BLaER1 (cell line): ENCODE results near the gene RGS3.

Experiments used
- H3K27ac ChIP-seq: shearing (Covaris generic); formaldehyde crosslinking; 2 replicates; pipeline ENCODE4 v1.8.1; 2022
- H3K27me3 ChIP-seq: shearing (Covaris generic); formaldehyde crosslinking; 2 replicates; pipeline ENCODE4 v1.8.1; 2022
- H3K36me3 ChIP-seq: shearing (Covaris generic); formaldehyde crosslinking; 2 replicates; pipeline ENCODE4 v1.8.1; 2022
- H3K4me1 ChIP-seq: shearing (Covaris generic); formaldehyde crosslinking; 2 replicates; pipeline ENCODE4 v1.8.1; 2022
- H3K4me2 ChIP-seq: shearing (Covaris generic); formaldehyde crosslinking; 2 replicates; pipeline ENCODE4 v1.8.1; 2022
- H3K4me3 ChIP-seq: shearing (Covaris generic); formaldehyde crosslinking; 2 replicates; pipeline ENCODE4 v1.8.1; 2022
- H3K9ac ChIP-seq: shearing (Covaris generic); formaldehyde crosslinking; 2 replicates; pipeline ENCODE4 v1.8.1; 2022
- H3K9me3 ChIP-seq: shearing (Covaris generic); formaldehyde crosslinking; 2 replicates; pipeline ENCODE4 v1.8.1; 2022
- H4K20me1 ChIP-seq: shearing (Covaris generic); formaldehyde crosslinking; 2 replicates; pipeline ENCODE4 v1.8.1; 2022
- Cebpa-rat ChIP-seq: shearing (Covaris generic); IDR thresholded peaks from 2 replicates; pipeline ENCODE4 v1.8.1; 2022

The RGS3 gene

GRCh38 chr9:113581865-113582697 lies 118.6 kb downstream of the RGS3 start:
- H3K4me3 ChIP-seq: peak overlapping the region; percentile 12; the same call in 1 of the 2 replicates
- H3K36me3 ChIP-seq: peaks cover 20% of the 10 kb centered on the region
- H3K27ac ChIP-seq: peak overlapping the region; percentile 95

GRCh38 chr9:113582698-113583200 lies 119.2 kb downstream of the RGS3 start:
- H3K36me3 ChIP-seq: peaks cover 20% of the 10 kb centered on the region
- peaks cover 97% of the 10 kb centered on the region for H3K4me1 ChIP-seq
- H3K4me3 ChIP-seq: no peak overlapping the region
- H3K27me3 ChIP-seq: no peaks in the 10 kb centered on the region
- H3K4me2 ChIP-seq: peak overlapping the region; percentile 62
- no peaks in the 10 kb centered on the region for H3K9me3 ChIP-seq
- TF ChIP-seq Cebpa-rat: no peak
- H3K9ac ChIP-seq: peak overlapping the region; percentile 38; the same call in 1 of the 2 replicates
- H4K20me1 ChIP-seq: no peaks in the 10 kb centered on the region
- H3K27ac ChIP-seq: peak overlapping the region; percentile 42

More at GRCh38 chr9:113581865-113582697, 118.6 kb downstream of the RGS3 start:
- Histone ChIP-seq H3K27me3 (no peaks in the 10 kb centered on the region), H3K9me3 (no peaks in the 10 kb centered on the region), H3K4me1 (peaks cover 97% of the 10 kb centered on the region), H3K9ac (peak overlapping the region; percentile 70), H3K4me2 (peak overlapping the region; percentile 96), H4K20me1 (no peaks in the 10 kb centered on the region)
- no peak for TF ChIP-seq Cebpa-rat

- Histone ChIP-seq H3K4me2 (peak overlapping the region; percentile 62; the same call in 1 of the 2 replicates), H3K36me3 (peaks cover 20% of the 10 kb centered on the region), H3K9me3 (no peaks in the 10 kb centered on the region), H4K20me1 (no peaks in the 10 kb centered on the region), H3K9ac (no peak overlapping the region), H3K27me3 (no peaks in the 10 kb centered on the region), H3K4me1 (peaks cover 97% of the 10 kb centered on the region), H3K4me3 (no peak overlapping the region), H3K27ac (peak overlapping the region; percentile 42)
- TF ChIP-seq Cebpa-rat: no peak
Observed at GRCh38 chr9:113583511-113584427, 120.2 kb downstream of the RGS3 start.

- Histone ChIP-seq H3K4me1 (peaks cover 97% of the 10 kb centered on the region), H4K20me1 (no peaks in the 10 kb centered on the region), H3K4me2 (peak overlapping the region; percentile 13), H3K9me3 (no peaks in the 10 kb centered on the region), H3K27ac (no peak overlapping the region), H3K36me3 (peaks cover 20% of the 10 kb centered on the region), H3K4me3 (no peak overlapping the region), H3K9ac (no peak overlapping the region), H3K27me3 (no peaks in the 10 kb centered on the region)
- TF ChIP-seq Cebpa-rat: no peak
Observed at GRCh38 chr9:113584428-113585084, 121.0 kb downstream of the RGS3 start.

GRCh38 chr9:113585085-113585442 lies 121.5 kb downstream of the RGS3 start:
- H4K20me1 ChIP-seq: no peaks in the 10 kb centered on the region
- TF ChIP-seq Cebpa-rat: no peak

GRCh38 chr9:113585555-113585954 lies 122.0 kb downstream of the RGS3 start:
- Histone ChIP-seq H3K9ac (no peak overlapping the region), H3K27ac (0 out of 2 replicates have a peak overlapping the region, but pooled peaks have one; percentile 1), H4K20me1 (no peaks in the 10 kb centered on the region), H3K36me3 (peaks cover 20% of the 10 kb centered on the region), H3K4me2 (peak overlapping the region; percentile 13; the same call in 1 of the 2 replicates), H3K4me1 (peaks cover 92% of the 10 kb centered on the region), H3K27me3 (no peaks in the 10 kb centered on the region), H3K4me3 (no peak overlapping the region), H3K9me3 (no peaks in the 10 kb centered on the region)
- no peak for TF ChIP-seq Cebpa-rat

More at GRCh38 chr9:113585085-113585442, 121.5 kb downstream of the RGS3 start:
- Histone ChIP-seq H3K4me2 (peak overlapping the region; percentile 13), H3K27ac (no peak overlapping the region), H3K27me3 (no peaks in the 10 kb centered on the region), H3K9me3 (no peaks in the 10 kb centered on the region), H3K36me3 (peaks cover 20% of the 10 kb centered on the region), H3K4me1 (peaks cover 97% of the 10 kb centered on the region), H3K9ac (no peak overlapping the region), H3K4me3 (no peak overlapping the region)

- Histone ChIP-seq H3K4me3 (no peak overlapping the region), H3K36me3 (peaks cover 20% of the 10 kb centered on the region), H3K9ac (0 out of 2 replicates have a peak overlapping the region, but pooled peaks have one; percentile 61), H3K4me1 (peaks cover 90% of the 10 kb centered on the region), H4K20me1 (no peaks in the 10 kb centered on the region), H3K27me3 (no peaks in the 10 kb centered on the region), H3K27ac (peak overlapping the region; percentile 72), H3K4me2 (peak overlapping the region; percentile 75), H3K9me3 (no peaks in the 10 kb centered on the region)
- no peak for TF ChIP-seq Cebpa-rat
Observed at GRCh38 chr9:113587471-113588031, 124.0 kb downstream of the RGS3 start.

- no peak for TF ChIP-seq Cebpa-rat
- H4K20me1 ChIP-seq: no peaks in the 10 kb centered on the region
- peak overlapping the region; percentile 72 for H3K27ac ChIP-seq
- H3K27me3 ChIP-seq: no peaks in the 10 kb centered on the region
- no peaks in the 10 kb centered on the region for H3K9me3 ChIP-seq
- H3K4me3 ChIP-seq: no peak overlapping the region
- peaks cover 90% of the 10 kb centered on the region for H3K4me1 ChIP-seq
- peaks cover 18% of the 10 kb centered on the region for H3K36me3 ChIP-seq
- H3K4me2 ChIP-seq: peak overlapping the region; percentile 75
- peak overlapping the region; percentile 61 for H3K9ac ChIP-seq
Observed at GRCh38 chr9:113588242-113588810, 124.8 kb downstream of the RGS3 start.
